ENCODE data around the gene TEX13C.
"Not testable (repeated sequence)": the region's sequence is repeated elsewhere in the genome, so short reads cannot be mapped to it uniquely, and the experiment has no call there.

The TEX13C gene

DNA sequence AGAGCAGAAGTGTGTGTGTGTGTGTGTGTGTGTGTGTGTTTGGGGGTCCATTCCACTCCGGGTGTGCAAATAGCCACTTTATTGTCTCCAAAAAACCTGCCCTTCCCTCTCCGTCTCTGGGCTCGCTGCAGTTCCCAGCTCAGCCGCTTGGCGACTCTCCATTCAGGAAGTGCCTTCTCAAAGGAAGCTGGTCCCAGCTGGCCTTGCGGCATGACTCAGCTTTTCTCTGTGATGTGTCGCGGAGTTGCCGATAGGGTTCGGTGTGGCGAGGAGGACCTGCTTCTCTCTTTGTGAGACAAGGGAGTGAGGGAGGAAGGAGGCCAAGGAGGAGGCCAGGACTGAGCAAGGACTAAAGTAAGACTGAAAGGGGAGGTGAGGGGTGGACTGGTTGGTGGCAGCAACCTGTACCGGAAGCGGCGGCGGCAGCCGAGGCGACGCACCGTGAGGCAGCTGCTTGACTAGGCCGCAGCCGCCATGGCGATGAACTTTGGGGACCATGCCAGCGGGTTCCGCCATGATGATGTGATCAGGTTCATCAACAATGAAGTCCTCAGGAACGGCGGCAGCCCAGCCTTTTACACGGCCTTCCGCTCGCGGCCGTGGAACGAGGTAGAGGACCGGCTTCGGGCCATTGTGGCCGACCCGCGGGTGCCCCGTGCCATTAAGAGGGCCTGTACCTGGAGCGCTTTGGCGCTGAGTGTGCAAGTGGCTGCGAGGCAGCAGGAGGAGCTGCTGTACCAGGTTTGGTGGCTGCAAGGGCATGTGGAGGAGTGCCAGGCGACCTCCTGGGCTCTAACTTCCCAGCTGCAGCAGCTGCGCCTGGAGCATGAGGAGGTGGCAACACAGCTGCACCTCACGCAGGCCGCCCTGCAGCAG, at the start of gene TEX13C:
TEX13C (plus strand) TSS at position 226 of the 876 bp plus-strand sequence; CDS start at position 475, 249 bp downstream.
- no peak for DNase-seq

DNA sequence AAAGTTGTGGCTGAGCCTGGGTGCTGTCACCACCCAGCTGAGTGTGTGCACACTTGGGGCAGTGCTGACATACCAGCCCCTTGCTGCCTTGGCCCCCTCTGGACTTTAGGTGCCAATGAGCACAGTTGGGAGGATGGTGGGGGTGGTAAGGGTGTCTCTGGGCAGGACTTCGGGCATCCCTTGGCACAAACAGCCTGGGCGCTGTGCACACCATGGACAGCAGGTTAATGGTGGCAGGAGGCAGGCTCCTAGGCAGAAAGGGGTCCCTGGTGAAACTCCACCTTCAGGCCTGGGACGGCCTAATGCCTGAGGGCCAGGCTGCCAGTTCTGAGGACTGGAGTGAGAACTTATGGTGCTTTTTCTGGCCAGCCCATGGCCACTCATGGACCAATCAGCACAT, 32.4 kb upstream of the TEX13C start:
- no peak for DNase-seq

DNA sequence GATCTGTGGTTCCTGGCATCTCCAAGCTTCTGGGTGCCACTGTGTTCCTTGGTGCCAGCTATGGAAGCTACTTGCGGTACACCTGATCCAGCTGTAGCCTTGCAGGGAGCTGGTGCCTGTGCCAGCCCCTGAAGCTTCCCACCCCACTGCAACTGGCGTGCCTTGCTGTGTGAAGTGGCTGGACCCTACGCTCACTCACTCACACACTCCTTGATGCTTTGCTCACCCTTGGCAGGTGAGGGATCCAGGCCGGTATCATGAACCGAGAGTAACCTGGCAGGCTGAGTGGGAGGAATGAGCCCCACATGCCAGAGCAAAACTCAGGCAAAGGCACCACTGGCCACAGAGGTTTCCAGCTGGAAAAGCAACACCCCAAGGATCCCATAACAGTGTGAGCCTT, 31.3 kb upstream of the TEX13C start:
- no peak for DNase-seq

DNA sequence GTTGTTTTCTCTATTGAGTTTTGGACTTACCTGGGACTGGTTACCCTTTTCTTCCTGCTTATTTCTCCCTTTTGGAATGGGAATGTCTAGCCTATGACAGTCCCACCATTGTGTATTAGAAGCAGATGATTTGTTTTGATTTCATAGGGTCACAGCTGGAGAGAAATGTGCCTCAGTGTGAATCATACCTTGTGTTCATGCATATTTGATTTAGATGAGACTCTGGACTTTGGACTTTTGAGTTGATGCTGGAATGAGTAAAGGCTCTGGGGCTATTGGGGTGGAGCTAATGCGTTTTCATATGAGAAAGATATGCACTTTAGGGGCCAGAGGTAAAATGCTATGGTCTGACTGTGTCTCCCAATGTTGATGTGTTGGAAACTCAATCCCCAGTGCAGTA, 30.5 kb upstream of the TEX13C start:
- no peak for DNase-seq

DNA sequence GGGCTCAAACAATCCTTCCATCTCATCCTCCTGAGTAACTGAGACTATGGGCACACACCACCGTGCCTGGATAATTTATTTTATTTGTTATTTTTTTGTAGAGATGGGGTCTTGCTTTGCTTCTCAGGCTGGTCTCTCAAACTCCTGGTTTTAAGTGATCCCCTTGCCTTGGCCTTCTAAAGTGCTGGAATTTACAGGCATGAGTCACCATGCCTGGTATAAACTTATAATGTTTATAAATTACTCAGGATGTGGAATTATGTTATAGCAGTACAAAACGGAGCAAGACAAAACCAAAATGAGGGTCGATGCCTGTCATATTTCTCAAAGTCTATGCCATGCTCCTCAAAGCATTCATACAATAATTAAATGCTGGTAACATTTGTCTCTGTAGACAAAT, 29.8 kb upstream of the TEX13C start:
- no peak for DNase-seq

DNA sequence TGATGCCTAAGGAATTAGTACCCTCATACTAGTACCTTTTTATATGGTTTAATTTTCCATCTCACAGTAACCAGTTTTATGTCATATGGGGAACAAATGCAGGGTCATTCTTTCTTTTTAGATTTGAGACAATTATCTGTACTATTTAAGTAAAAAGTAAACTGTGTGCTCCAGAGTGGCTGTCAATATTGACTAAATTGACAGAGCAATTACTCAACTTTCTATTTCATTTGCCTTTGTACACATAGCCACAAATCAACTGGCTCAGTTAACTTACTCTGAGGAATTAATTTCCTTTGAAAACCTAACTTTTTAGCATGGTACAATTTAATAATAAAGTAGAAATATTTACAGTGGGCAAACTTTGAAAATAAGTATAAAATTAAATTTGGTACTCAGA, 28.5 kb upstream of the TEX13C start:
- DNase-seq: no peak

DNA sequence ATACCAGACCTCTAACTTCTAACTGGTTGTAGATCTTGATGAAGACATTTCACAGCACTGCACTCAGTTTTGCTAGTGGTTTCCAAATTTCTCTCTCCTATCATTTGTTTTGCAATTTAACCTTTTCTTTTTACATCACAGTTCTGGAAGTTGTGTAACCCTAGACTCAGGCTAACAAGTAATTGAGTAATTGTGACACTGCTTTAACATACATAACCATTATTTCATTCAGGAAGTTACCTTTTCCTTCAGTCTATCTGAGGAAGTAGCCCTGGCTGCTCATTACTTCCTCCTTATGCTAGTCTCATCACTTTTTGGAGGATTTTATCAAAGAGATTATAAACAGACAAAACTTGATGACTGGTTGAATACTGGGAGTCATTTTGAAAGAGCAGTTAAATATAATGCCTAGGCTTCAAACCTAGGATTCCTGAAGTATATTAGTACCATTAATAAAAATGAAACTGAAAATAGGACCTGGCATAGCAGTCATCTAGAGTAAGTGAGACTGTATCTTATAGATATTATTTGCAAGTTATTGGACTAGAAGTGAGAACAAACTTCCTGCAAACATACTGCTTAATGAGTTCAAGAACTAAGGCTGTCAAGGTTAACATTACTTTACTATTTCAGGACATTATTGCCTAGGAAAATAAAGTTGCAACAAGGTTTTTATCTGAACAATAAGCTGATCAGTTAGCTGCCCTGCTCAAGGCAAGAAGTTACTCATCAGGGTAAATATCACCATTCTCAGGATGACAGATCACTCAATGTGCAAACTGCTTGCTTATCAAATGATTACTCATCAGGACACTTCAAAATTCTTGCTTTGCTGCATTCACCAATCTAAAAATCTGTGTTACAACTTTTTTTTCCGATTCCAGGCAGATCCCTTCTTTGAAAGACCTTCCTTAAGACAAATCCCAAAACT, 25.6 kb upstream of the TEX13C start:
- DNase-seq: no peak

DNA sequence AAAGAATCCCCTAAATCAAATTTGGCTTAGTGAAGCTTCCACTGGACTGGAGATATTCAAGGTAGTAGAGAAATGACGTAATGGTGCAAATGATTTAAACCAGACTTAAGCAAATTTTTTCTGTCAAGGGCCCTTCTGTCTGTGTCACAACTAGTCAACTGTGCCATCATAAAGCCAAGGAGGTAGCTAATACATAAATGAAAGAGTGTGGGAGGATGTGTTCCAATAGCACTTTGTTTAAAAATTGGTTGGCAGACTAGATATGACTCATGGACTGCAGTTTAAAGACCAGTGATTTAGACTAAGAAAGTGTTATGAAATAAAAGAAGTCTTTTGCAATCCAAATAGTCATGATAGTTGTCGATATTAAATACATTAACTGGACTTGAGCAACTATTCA, 24.3 kb upstream of the TEX13C start:
- DNase-seq: no peak

DNA sequence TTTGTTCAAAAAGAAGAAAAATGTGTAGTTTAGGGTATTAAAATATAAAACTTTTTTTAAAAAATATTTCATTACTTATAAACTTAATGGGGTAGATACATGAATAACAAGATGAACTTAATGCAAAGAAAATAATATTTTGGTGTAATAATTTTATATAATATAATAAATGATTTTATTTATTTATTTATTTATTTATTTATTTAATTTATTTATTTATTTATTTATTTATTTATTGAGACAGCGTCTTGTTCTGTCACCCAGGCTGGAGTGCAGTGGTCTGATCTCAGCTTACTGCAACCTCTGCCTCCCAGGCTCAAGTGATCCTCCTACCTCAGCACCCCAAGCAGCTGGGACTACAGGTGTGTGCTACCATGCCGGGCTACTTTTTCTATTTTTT, 20.8 kb upstream of the TEX13C start:
- DNase-seq: no peak

DNA sequence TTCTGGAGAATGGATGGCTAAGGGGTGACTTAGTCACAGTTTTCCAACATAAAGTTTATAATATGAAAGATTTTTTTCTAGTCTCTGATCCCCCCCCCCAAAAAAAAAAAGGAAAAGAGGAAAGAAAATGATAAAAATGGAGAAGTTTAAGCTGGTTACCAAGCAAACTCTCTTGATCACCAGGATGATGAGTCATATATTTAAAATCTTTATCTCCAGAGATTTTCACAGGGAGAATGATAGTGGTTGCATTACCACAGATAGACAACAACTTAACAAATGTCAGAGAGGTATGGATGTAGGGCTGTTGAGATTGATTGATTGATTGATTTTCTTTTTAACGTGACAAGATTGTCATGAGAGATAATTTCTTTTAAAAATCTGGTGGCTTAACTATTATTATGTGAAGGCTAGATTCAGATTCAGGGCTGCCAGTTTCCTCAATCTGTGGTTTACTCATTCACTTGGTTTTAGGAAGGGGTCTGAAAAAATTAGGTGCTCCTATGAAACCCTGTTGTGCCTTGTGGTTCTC, 13.3 kb upstream of the TEX13C start:
- DNase-seq: no peak

DNA sequence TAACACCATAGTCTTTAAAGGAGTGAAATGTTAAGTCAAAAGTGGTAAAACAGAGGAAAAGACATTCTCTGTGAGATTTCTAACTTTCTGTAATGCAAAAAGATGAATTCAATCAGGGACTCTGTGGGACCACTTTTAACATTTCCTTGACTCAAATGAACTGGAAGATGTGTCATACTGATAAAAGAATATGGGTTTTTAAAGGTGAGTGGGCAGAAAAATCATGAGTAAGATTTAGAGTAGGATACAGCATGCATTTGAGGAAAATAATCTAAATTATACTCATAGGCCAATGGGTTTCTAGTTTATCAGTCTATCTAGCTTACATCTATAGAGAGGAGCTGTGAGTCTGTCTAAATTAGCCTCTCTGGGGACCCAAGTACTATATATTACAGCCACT, 11.0 kb upstream of the TEX13C start:
- DNase-seq: no peak

DNA sequence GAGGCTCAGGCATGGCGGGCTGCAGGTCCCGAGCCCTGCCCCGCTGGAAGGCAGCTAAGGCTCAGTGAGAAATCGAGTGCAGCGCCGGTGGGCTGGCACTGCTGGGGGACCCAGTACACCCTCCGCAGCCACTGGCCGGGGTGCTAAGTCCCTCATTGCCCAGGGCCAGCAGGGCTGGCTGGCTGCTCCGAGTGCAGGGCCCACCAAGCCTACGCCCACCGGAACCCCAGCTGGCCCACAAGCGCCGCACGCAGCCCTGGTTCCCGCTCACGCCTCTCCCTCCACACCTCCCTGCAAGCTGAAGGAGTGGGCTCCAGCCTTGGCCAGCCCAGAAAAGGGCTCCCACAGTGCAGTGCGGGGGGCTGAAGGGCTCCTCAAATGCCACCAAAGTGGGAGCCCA, 505 bp upstream of the TEX13C start:
- not testable (repeated sequence) for DNase-seq

DNA sequence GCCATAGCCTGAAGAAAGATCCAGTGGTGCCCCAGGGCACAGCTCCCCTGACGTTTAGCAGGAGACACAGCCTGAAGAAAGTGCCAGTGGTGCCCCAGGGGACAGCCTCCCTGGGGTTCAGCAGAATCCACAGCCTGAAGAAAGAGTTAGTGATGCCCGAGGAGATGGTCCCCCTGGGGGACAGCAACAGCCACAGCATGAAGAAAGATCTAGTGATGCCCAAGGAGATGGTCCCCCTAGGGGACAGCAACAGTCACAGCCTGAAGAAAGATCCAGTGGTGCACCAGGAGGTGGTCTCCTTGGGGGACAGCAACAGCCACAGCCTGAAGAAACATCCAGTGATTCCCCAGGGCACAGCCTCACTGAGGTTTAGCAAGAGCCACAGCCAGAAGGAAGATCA, 2.8 kb downstream of the TEX13C start:
- DNase-seq: no peak

DNA sequence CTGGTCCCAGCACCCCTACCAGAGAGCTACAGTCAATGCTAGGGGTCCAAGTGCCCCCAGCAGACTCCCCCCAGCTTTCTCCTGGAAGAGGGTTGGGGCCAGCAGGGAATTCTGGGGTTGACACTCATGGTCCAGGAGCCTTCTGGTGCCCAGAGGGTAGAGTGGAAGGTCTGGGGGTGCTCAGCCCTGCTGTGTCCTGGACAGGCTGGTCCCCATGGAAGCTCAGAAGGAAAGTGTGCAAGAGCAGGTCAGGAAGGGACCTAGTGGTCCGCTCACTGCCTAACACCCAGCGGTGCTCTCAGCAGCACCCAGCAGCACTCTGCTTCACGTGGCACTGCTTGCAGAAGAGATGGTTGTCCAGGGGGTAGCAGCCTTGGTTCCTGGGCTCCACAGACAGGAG, 6.9 kb downstream of the TEX13C start:
- no peak for DNase-seq

DNA sequence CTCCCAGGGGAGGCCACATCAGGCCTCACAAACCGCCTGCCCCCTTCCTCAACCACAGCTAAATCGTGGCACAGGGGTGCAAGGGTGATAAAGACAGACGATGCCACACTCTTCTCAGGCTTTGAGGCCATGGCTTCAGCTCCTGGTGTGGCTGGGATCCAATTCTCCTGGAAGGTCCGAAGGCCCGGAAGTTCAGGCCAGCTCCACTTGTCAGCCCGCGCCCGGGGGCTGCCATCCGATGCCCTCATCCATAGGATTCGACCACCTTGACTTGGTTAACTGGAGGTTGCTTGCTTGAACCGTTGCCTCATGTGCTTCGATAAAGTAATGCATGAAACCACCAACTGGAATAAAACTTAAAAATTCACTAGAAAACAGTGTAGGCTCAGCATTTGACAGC, 8.2 kb downstream of the TEX13C start:
- DNase-seq: no peak

DNA sequence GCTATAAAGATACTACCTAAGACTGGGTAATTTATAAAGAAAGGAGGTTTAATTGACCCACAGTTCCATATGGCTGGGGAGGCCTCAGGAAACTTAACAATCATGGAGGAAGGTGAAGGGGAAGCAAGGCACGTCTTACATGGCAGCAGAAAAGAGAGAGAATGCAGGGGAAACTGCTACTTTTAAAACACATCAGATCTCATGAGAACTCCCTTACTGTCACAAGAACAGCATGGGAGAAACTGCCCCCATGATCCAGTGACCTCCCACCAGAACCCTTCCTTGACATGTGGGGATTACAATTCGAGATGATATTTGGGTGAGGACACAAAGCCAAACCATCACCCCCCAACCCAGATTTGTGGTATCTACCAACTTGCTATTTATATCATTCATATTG, 13.9 kb downstream of the TEX13C start:
- DNase-seq: no peak

DNA sequence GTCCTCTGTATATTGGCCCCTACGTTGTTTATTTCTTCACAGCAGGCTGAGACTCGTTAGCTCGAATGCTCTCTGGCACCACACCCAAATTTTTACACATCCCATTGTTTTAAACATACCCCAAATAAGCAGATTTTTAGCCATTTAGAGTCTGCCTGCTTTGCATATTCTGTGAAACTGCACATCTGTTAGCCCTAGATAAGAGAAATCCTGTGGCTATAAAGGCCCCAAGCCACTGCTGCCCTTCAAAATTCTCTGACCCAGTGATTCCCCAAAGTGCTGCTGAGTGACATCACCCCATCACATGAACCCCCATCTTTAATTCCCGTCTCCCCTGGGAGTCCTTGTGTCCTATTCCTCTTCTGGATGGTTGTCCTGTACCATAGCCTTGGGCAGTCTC, 20.8 kb downstream of the TEX13C start:
- no peak for DNase-seq

DNA sequence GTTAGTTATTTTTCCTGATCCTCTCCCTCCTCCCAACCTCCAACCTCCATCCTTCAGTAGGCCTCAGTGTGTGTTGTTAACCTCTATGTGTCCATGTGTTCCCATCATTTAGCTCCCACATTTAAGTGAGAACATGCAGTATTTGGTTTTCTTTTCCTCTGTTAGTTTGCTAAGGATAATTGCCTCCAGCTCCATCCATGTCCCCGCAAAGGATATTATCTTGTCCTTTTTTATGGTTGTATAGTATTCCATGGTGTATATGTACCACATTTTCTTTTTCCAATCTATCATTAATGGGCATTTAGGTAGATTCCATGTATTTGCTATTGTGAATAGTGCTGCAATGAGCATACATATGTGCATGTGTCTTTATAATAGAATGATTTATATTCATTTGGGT, 54.5 kb downstream of the TEX13C start:
- no peak for DNase-seq

All from activated CD4-positive, alpha-beta T cell treated with anti-CD3 and anti-CD28 coated beads for 4 hours (primary cell).